A549 treated with dexamethasone at 1 μM for 4 hours (cell line): ENCODE measurements around the gene C3orf80. TPM values are rescaled to one million over a fixed set of nuclear protein-coding genes. Genes with fewer than 3 reads are reported as not detected.

Experiments used
- total RNA-seq: library from RNA; stranded (reverse); fragments of 200-300 nt; extraction: Qiagen RNA extraction; gene quantifications from 5 replicates; pipeline ENCODE4 v1.2.3, GENCODE V29; 2022

C3orf80 gene
- 0.79 to 1.1 TPM (median 0.96 TPM) in 5 replicates for total RNA-seq

GRCh38 chr3:160225176-160226025 is at the start of gene C3orf80:
Gene C3orf80 (plus strand): TSS chr3:160225422. CDS start chr3:160225636, 214 bp downstream.

Other genes starting within 250 kb of the C3orf80 start
- gene IL12A, start 236.6 kb upstream of the C3orf80 start, total RNA-seq: 1.1 to 1.5 TPM (median 1.3 TPM) in 5 replicates
- gene IFT80, start 173.8 kb downstream of the C3orf80 start, total RNA-seq: 11.1 to 14.2 TPM (median 13.3 TPM) in 5 replicates
- 77.4 to 131 TPM (median 104 TPM) in 5 replicates for gene SMC4, start 174.2 kb downstream of the C3orf80 start, total RNA-seq
- gene TRIM59, start 224.4 kb downstream of the C3orf80 start, total RNA-seq: 7.9 to 10.7 TPM (median 8.7 TPM) in 5 replicates